Measurements from ENCODE around the gene GBA3. TPM values are rescaled to one million over a fixed set of nuclear protein-coding genes. Genes with fewer than 3 reads are reported as not detected.
A peak's percentile ranks its signal among the peaks of the same experiment; 100 is the strongest.

Gene GBA3
- total RNA-seq = 100 to 1,000 TPM in 1 of 6 experiments, 10 to 100 TPM in 5; 15.4 to 115 (median 60.7) TPM
- long read RNA-seq, transcript GBA3-203 (5 exons, 2,164 nt) = major isoform, 36 of 61 reads
- long read RNA-seq, partial matches to known transcripts = 8 of 61 reads
- long read RNA-seq, other reads (novel, unspliced or antisense) = 15 of 61 reads

DNA sequence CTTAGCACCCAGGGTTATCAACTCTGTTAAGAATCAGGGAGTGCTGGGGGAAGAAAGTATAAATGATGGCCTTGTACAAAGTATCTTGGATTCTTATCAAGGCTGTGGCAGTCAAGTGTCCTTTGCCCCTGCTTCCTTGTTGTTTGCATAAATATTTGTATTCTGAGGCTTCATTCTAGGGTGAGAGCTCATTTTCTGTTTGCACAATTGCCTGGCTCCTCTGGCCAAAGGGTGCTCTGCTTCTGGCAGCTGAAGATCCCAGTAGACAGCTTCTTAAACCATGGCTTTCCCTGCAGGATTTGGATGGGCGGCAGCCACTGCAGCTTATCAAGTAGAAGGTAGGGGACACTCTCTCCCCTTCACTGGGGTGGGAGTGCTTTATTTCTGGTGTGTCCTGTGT lies at the start of gene GBA3:
Gene GBA3 (plus strand): TSS at position 202 of the 400 bp plus-strand sequence.
- intact Hi-C loops (cut with DNase I) = no loop called here
- Histone ChIP-seq H3K36me3 (no peaks in the 10 kb centered on the region), H3K27me3 (no peaks in the 10 kb centered on the region), H3K4me3 (peak within 1 kb of the TSS; percentile 10 to 57 (median 54)), H3K9me3 (no peaks in the 10 kb centered on the region), H3K4me1 (peaks cover 0 to 46% (median 5%) of the 10 kb centered on the region in 4 donors), H3K27ac (peak within 1 kb of the TSS; percentile 24 to 68 (median 64))
- DNase-seq (peak; percentile 38 to 78 (median 72)), ATAC-seq (peak; percentile 65 to 80 (median 75))
- TF ChIP-seq POLR2A (IDR thresholded peaks at IDR 0.05) = no peak
- TF ChIP-seq, protein P1, sequence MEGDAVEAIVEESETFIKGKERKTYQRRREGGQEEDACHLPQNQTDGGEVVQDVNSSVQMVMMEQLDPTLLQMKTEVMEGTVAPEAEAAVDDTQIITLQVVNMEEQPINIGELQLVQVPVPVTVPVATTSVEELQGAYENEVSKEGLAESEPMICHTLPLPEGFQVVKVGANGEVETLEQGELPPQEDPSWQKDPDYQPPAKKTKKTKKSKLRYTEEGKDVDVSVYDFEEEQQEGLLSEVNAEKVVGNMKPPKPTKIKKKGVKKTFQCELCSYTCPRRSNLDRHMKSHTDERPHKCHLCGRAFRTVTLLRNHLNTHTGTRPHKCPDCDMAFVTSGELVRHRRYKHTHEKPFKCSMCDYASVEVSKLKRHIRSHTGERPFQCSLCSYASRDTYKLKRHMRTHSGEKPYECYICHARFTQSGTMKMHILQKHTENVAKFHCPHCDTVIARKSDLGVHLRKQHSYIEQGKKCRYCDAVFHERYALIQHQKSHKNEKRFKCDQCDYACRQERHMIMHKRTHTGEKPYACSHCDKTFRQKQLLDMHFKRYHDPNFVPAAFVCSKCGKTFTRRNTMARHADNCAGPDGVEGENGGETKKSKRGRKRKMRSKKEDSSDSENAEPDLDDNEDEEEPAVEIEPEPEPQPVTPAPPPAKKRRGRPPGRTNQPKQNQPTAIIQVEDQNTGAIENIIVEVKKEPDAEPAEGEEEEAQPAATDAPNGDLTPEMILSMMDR (IDR thresholded peaks at IDR 0.05) = no peak
- 27% methylated on average over 1 of the region's 1 CpG for WGBS (ENCODE audit: insufficient coverage, low coverage, low lambda C conversion rate, missing lambda C conversion rate)

DNA sequence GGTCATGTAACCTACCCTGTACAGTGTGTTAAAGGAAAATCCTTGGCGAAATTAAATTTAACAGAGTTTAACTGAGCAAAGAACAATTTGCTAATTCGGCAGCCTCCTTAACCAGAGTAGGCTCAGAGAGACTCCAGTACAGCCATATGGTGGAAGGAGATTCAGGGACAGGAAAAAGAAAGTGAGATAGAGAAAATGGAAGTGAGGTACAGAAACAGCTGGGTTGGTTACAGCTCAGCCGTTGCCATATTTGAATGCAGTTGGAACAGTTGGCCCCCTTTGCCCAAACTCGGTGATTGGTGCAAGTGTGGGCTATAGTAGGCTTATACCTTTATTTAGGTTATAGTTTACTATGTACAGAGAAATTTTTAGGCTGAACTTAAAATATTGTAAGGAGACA lies 48.8 kb upstream of the GBA3 start:
- Histone ChIP-seq H3K27ac (no peak overlapping the region), H3K9me3 (no peaks in the 10 kb centered on the region), H3K4me1 (peaks cover 0 to 26% (median 4%) of the 10 kb centered on the region in 4 donors), H3K4me3 (no peak overlapping the region), H3K36me3 (no peaks in the 10 kb centered on the region), H3K27me3 (no peaks in the 10 kb centered on the region)
- intact Hi-C loops (cut with DNase I) = no loop called here
- DNase-seq (no peak), ATAC-seq (no peak)
- WGBS (ENCODE audit: insufficient coverage, low coverage, low lambda C conversion rate, missing lambda C conversion rate) = 75% methylated on average over 3 of the region's 4 CpGs
- no peak for TF ChIP-seq POLR2A (IDR thresholded peaks at IDR 0.05)
- TF ChIP-seq, protein P1 (IDR thresholded peaks at IDR 0.05) = no peak

DNA sequence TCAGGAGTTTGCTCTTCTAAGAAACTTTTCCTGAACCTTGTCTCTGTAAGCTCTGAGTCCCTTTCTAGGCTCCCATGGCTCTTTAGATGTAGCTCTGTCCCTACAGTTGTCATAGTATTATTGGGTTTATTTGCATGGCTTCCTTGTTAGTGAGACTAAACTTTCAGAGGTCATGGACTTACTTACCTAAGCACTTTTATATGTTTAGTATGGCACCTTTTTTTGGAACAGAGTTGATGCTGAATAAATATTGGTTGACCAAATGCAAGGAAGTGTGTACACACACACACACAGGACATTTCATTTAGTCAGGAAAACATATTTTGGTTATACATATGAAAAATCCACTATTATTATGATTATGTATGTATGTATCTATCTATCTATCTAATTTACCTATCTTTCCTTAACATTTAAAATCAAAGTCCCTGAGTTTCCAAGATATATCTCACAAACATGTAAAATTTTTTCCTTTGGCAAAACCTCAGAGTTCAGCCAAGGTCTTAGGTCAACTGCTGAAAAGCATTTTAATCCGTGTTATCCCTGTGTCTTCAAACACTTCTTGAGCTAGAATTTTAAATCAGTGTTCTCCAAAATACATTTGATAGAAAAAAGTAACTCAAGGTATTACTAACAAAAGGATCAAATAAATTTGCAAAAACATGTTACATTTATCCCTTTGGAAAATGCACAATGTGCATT lies 47.1 kb upstream of the GBA3 start:
- peak; percentile 93 to 97 (median 94) for ATAC-seq
- no peaks in the 10 kb centered on the region for H3K9me3 ChIP-seq
- no peaks in the 10 kb centered on the region for H3K27me3 ChIP-seq
- no peaks in the 10 kb centered on the region for H3K36me3 ChIP-seq
- TF ChIP-seq, protein P1 (IDR thresholded peaks at IDR 0.05) = no peak
- TF ChIP-seq POLR2A (IDR thresholded peaks at IDR 0.05) = no peak
- peaks cover 0 to 26% (median 4%) of the 10 kb centered on the region in 4 donors for H3K4me1 ChIP-seq
- no peak for DNase-seq
- intact Hi-C loops (cut with DNase I) = no loop called here
- peak overlapping the region in 2 of 3 donors; percentile 1 to 87 for H3K27ac ChIP-seq
- H3K4me3 ChIP-seq = no peak overlapping the region
- WGBS (ENCODE audit: insufficient coverage, low coverage, low lambda C conversion rate, missing lambda C conversion rate) = 13% methylated on average over 1 of the region's 1 CpG

DNA sequence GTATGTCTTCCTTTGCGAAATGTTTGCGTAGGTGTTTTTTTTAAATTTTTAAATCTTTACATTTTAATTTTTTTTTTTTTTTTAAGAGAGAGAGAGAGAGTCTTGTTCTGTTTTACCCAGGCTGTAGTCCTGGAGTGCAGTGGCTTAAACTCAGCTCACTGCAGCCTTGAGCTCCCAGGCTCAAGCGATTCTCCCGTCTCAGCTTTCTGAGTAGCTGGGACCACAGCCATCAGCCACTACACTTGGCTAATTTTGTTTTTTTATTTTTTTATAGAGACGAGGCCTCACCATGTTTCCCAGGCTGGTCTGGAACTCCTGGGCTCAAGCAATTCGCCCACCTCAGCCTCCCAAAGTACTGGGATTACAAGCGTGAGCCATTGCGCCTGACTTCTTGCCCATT lies 43.7 kb upstream of the GBA3 start:
- no peak overlapping the region for H3K27ac ChIP-seq
- no peaks in the 10 kb centered on the region for H3K36me3 ChIP-seq
- no peaks in the 10 kb centered on the region for H3K27me3 ChIP-seq
- no peak for ATAC-seq
- intact Hi-C loops (cut with DNase I) = no loop called here
- no peak overlapping the region for H3K4me3 ChIP-seq
- WGBS (ENCODE audit: insufficient coverage, low coverage, low lambda C conversion rate, missing lambda C conversion rate) = 85% methylated on average over 8 of the region's 8 CpGs
- no peak for DNase-seq
- peaks cover 0 to 26% (median 4%) of the 10 kb centered on the region in 4 donors for H3K4me1 ChIP-seq
- H3K9me3 ChIP-seq = no peaks in the 10 kb centered on the region
- TF ChIP-seq, protein P1 (IDR thresholded peaks at IDR 0.05) = no peak
- TF ChIP-seq POLR2A (IDR thresholded peaks at IDR 0.05) = no peak

Measured in right lobe of liver (tissue), 6 donors.